ENCODE data around the gene MBD3L4. TPM values are rescaled to one million over a fixed set of nuclear protein-coding genes. Genes with fewer than 3 reads are reported as not detected.
"Not testable (repeated sequence)": the region's sequence is repeated elsewhere in the genome, so short reads cannot be mapped to it uniquely, and the experiment has no call there.

MBD3L4 gene
- total RNA-seq, 1 donor from 2014 or later, result not detected

GRCh38 chr19:7052896-7053295 is 12.9 kb upstream of the MBD3L4 start:
- not testable (repeated sequence) for DNase-seq (ENCODE audit: low spot score); H3K4me3 Mint-ChIP-seq (ENCODE audit: unreplicated experiment); H3K4me1 Mint-ChIP-seq (ENCODE audit: unreplicated experiment); H3K9me3 Mint-ChIP-seq (ENCODE audit: unreplicated experiment); H3K27ac Mint-ChIP-seq (ENCODE audit: unreplicated experiment); H3K27me3 Mint-ChIP-seq (ENCODE audit: unreplicated experiment); H3K36me3 Mint-ChIP-seq (ENCODE audit: low read depth, unreplicated experiment)

- DNase-seq (ENCODE audit: low spot score); H3K4me1 Mint-ChIP-seq (ENCODE audit: unreplicated experiment): not testable (repeated sequence)
These were observed 11.4 kb upstream of the MBD3L4 start for GRCh38 chr19:7051421-7051820.

GRCh38 chr19:7049021-7049420 is 9.0 kb upstream of the MBD3L4 start, which contains the start of gene MBD3L2:
MBD3L2 (plus strand) TSS chr19:7049321; CDS start chr19:7049374, 53 bp downstream.
- not testable (repeated sequence) for H3K4me1 Mint-ChIP-seq (ENCODE audit: unreplicated experiment); H3K9me3 Mint-ChIP-seq (ENCODE audit: unreplicated experiment); H3K36me3 Mint-ChIP-seq (ENCODE audit: low read depth, unreplicated experiment); DNase-seq (ENCODE audit: low spot score); H3K27ac Mint-ChIP-seq (ENCODE audit: unreplicated experiment); H3K4me3 Mint-ChIP-seq (ENCODE audit: unreplicated experiment); H3K27me3 Mint-ChIP-seq (ENCODE audit: unreplicated experiment)

More at GRCh38 chr19:7051421-7051820, 11.4 kb upstream of the MBD3L4 start:
- not testable (repeated sequence) for H3K36me3 Mint-ChIP-seq (ENCODE audit: low read depth, unreplicated experiment); H3K9me3 Mint-ChIP-seq (ENCODE audit: unreplicated experiment); H3K4me3 Mint-ChIP-seq (ENCODE audit: unreplicated experiment); H3K27ac Mint-ChIP-seq (ENCODE audit: unreplicated experiment); H3K27me3 Mint-ChIP-seq (ENCODE audit: unreplicated experiment)

GRCh38 chr19:7041563-7041962 is 1.6 kb upstream of the MBD3L4 start:
- H3K9me3 Mint-ChIP-seq (ENCODE audit: unreplicated experiment); H3K4me3 Mint-ChIP-seq (ENCODE audit: unreplicated experiment); DNase-seq (ENCODE audit: low spot score); H3K36me3 Mint-ChIP-seq (ENCODE audit: low read depth, unreplicated experiment); H3K27ac Mint-ChIP-seq (ENCODE audit: unreplicated experiment); H3K27me3 Mint-ChIP-seq (ENCODE audit: unreplicated experiment); H3K4me1 Mint-ChIP-seq (ENCODE audit: unreplicated experiment): not testable (repeated sequence)

GRCh38 chr19:7030278-7030677 is 9.7 kb downstream of the MBD3L4 start, which contains the start of gene MBD3L5:
MBD3L5 (plus strand) TSS chr19:7030578; CDS start chr19:7030612, 34 bp downstream.
- H3K4me3 Mint-ChIP-seq (ENCODE audit: unreplicated experiment); DNase-seq (ENCODE audit: low spot score); H3K27me3 Mint-ChIP-seq (ENCODE audit: unreplicated experiment); H3K27ac Mint-ChIP-seq (ENCODE audit: unreplicated experiment); H3K36me3 Mint-ChIP-seq (ENCODE audit: low read depth, unreplicated experiment); H3K4me1 Mint-ChIP-seq (ENCODE audit: unreplicated experiment); H3K9me3 Mint-ChIP-seq (ENCODE audit: unreplicated experiment): not testable (repeated sequence)

GRCh38 chr19:7028790-7029189 is 11.2 kb downstream of the MBD3L4 start:
- DNase-seq (ENCODE audit: low spot score); H3K4me3 Mint-ChIP-seq (ENCODE audit: unreplicated experiment); H3K27ac Mint-ChIP-seq (ENCODE audit: unreplicated experiment); H3K27me3 Mint-ChIP-seq (ENCODE audit: unreplicated experiment); H3K4me1 Mint-ChIP-seq (ENCODE audit: unreplicated experiment); H3K36me3 Mint-ChIP-seq (ENCODE audit: low read depth, unreplicated experiment); H3K9me3 Mint-ChIP-seq (ENCODE audit: unreplicated experiment): not testable (repeated sequence)

- not testable (repeated sequence) for DNase-seq (ENCODE audit: low spot score); H3K27ac Mint-ChIP-seq (ENCODE audit: unreplicated experiment); H3K4me1 Mint-ChIP-seq (ENCODE audit: unreplicated experiment); H3K4me3 Mint-ChIP-seq (ENCODE audit: unreplicated experiment); H3K9me3 Mint-ChIP-seq (ENCODE audit: unreplicated experiment); H3K36me3 Mint-ChIP-seq (ENCODE audit: low read depth, unreplicated experiment); H3K27me3 Mint-ChIP-seq (ENCODE audit: unreplicated experiment)
These were observed 18.6 kb downstream of the MBD3L4 start, which contains the start of gene MBD3L2B for GRCh38 chr19:7021331-7021730. MBD3L2B (minus strand) TSS chr19:7021431; CDS start chr19:7021397, 34 bp downstream.

GRCh38 chr19:7018828-7019227 is 21.2 kb downstream of the MBD3L4 start:
- no peak overlapping the region for H3K4me3 Mint-ChIP-seq (ENCODE audit: unreplicated experiment)
- TF ChIP-seq CTCF (IDR thresholded peaks at IDR 0.05; ENCODE audit: unreplicated experiment), result no peak
- H3K9me3 Mint-ChIP-seq (ENCODE audit: unreplicated experiment), result peaks cover 5% of the 10 kb centered on the region
- H3K4me1 Mint-ChIP-seq (ENCODE audit: unreplicated experiment), result no peaks in the 10 kb centered on the region
- no peaks in the 10 kb centered on the region for H3K36me3 Mint-ChIP-seq (ENCODE audit: low read depth, unreplicated experiment)
- no peak overlapping the region for H3K27ac Mint-ChIP-seq (ENCODE audit: unreplicated experiment)
- no peaks in the 10 kb centered on the region for H3K27me3 Mint-ChIP-seq (ENCODE audit: unreplicated experiment)
- DNase-seq (ENCODE audit: low spot score), result no peak

Data from endothelial cell (in vitro differentiated cells).